Neutrophil (primary cell): Measurements from ENCODE around the gene TRAF2.

Source experiments
- H3K27ac ChIP-seq: fragments of 200-600 bp; sonication (generic); 2 replicates; pipeline ENCODE4 v1.5.1; 2016; ENCODE audit warnings: mild to moderate bottlenecking, moderate library complexity
- H3K27me3 ChIP-seq: fragments of 200-600 bp; sonication (generic); 2 replicates; pipeline ENCODE4 v1.6.0; 2016; ENCODE audit warnings: mild to moderate bottlenecking
- H3K36me3 ChIP-seq: fragments of 200-600 bp; sonication (generic); 2 replicates; pipeline ENCODE4 v1.5.1; 2017
- H3K4me1 ChIP-seq, 2 experiments: fragments of 200-600 bp in 1 of 2; sonication (generic) in 1 of 2; 1 replicate in 1 of 2; 2 replicates in 1 of 2; pipeline versions ENCODE4 v1.5.1 to v1.6.1; 2013 to 2016; ENCODE audit warnings: low read depth in 1 of 2, low read length in 1 of 2, mild to moderate bottlenecking in 1 of 2, moderate library complexity in 1 of 2; ENCODE audit not compliant: control insufficient read depth in 1 of 2, insufficient read depth in 1 of 2
- H3K4me3 ChIP-seq, 2 experiments: fragments of 200-600 bp in 1 of 2; sonication (generic) in 1 of 2; 1 replicate in 1 of 2; 2 replicates in 1 of 2; pipeline ENCODE4 v1.5.1; 2013 to 2016; ENCODE audit warnings: low read depth in 1 of 2, low read length in 1 of 2, mild to moderate bottlenecking in 1 of 2, moderate library complexity in 1 of 2
- H3K9me3 ChIP-seq: fragments of 200-600 bp; sonication (generic); 2 replicates; pipeline ENCODE4 v1.5.1; 2016
- CTCF ChIP-seq: fragments of 200-600 bp; sonication (generic); IDR thresholded peaks from 2 replicates; pipeline ENCODE4 v1.5.1; 2016; ENCODE audit warnings: antibody characterized with exemption

TRAF2 gene

GRCh38 chr9:136849960-136850865 is 36.1 kb upstream of the TRAF2 start:
- Histone ChIP-seq H3K9me3 (no peaks in the 10 kb centered on the region), H3K4me3 (peak overlapping the region; percentile 85 to 100), H3K27me3 (peaks cover 41% of the 10 kb centered on the region), H3K4me1 (peaks cover 31 to 41% of the 10 kb centered on the region in 2 experiments), H3K36me3 (no peaks in the 10 kb centered on the region), H3K27ac (peak overlapping the region; percentile 69)
- no peak for TF ChIP-seq CTCF

GRCh38 chr9:136850866-136851775 is 35.2 kb upstream of the TRAF2 start:
- H3K9me3 ChIP-seq, result no peaks in the 10 kb centered on the region
- H3K4me1 ChIP-seq, result peaks cover 31 to 36% of the 10 kb centered on the region in 2 experiments
- H3K4me3 ChIP-seq, result no peak overlapping the region
- H3K27ac ChIP-seq, result no peak overlapping the region
- no peaks in the 10 kb centered on the region for H3K36me3 ChIP-seq
- TF ChIP-seq CTCF, result no peak
- H3K27me3 ChIP-seq, result peaks cover 31% of the 10 kb centered on the region

GRCh38 chr9:136851941-136852663 is 34.2 kb upstream of the TRAF2 start, which contains the start of gene MAMDC4:
Gene MAMDC4, plus strand, starts transcription at chr9:136852346. Its CDS starts 71 bp downstream, at chr9:136852417.
- TF ChIP-seq CTCF, result no peak
- peaks cover 23 to 27% of the 10 kb centered on the region in 2 experiments for H3K4me1 ChIP-seq

GRCh38 chr9:136852664-136853595 is 33.4 kb upstream of the TRAF2 start:
- Histone ChIP-seq H3K36me3 (no peaks in the 10 kb centered on the region), H3K4me1 (peaks cover 17 to 18% of the 10 kb centered on the region in 2 experiments), H3K4me3 (no peak overlapping the region), H3K9me3 (no peaks in the 10 kb centered on the region), H3K27me3 (peaks cover 13% of the 10 kb centered on the region), H3K27ac (no peak overlapping the region)
- no peak for TF ChIP-seq CTCF

More at GRCh38 chr9:136851941-136852663, 34.2 kb upstream of the TRAF2 start, which contains the start of gene MAMDC4:
- H3K9me3 ChIP-seq, result no peaks in the 10 kb centered on the region
- H3K4me3 ChIP-seq, result no peak within 1 kb of the TSS
- H3K27me3 ChIP-seq, result peaks cover 22% of the 10 kb centered on the region
- no peaks in the 10 kb centered on the region for H3K36me3 ChIP-seq
- no peak within 1 kb of the TSS for H3K27ac ChIP-seq
